ENCODE results near the gene EXT2.

EXT2 gene

DNA sequence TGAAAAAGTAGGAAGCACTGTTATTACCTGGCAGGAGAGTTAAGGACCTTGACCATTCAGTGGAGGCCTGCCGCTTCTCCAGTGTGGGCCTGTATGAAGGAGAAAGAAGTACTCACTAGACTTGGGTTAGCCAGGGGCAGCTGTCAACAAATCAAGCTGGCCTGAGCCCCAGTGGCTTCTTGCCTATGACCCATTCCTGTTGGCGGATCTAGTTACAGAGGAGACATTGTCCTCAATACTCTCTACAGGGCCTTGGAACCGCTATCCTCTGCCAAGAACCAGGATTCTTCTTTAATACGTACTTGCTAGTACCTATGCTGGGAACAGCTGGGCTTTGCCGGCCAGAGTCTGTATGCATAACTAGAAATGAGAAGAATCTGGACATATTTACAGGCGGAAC, 146.4 kb downstream of the EXT2 start:
- peak in 17 of 58 donors; percentile 3 to 34 (median 19) for DNase-seq

GRCh38 chr11:44243086-44243485, 147.6 kb downstream of the EXT2 start:
- DNase-seq: no peak

- DNase-seq: no peak
Measured at GRCh38 chr11:44243595-44244343, 148.3 kb downstream of the EXT2 start.

DNA sequence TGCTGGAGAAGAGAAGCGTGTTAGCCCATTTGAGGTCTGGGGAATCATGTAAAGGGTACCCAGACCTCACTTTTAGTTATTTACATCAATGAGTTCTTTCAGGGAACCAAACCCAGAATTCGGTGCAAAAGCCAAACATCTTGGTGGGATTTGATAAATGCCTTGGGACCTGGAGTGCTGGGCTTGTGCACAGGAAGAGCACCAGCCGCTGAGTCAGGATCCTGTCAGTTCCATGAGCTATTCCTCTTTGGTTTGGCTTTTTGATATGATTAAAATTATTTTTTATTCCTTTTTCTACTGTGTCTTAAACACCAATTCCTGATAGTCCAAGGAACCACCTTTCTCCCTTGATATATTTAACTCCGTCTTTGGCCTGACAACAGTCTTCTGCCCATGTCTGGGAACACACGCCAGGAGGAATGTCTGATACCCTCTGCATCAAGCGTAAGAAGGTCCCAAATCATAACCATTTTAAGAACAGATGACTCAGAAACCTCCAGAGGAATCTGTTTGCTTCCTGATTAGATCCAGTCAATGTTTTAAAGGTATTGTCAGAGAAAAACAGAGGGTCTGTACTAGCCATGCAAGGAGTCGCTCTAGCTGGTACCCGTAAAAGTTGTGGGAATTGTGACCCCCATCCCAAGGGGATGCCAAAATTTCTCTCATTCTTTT, 149.3 kb downstream of the EXT2 start:
- DNase-seq: no peak

GRCh38 chr11:44246726-44247125, 151.2 kb downstream of the EXT2 start:
- no peak for DNase-seq

GRCh38 chr11:44247508-44247907, 152.0 kb downstream of the EXT2 start:
- no peak for DNase-seq

DNA sequence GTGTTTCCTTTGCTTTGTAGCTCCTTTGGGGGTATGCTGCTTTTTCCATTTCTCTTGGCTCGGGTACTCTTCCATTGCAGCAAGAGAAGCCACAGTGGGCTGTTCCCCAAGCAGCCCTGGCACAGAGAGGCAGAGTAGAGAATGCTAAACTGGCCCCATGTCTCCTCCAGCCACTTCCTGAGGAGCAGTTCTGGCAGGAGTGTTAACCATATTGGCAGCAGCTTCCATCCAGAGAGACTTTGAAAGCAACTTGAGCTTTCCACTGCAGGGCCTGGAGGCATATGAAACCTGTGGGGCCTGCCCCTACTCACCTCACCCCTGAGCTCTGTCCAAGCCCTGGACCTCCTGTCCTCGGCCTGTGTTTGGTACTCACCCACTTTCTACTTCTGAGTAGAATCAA, 152.6 kb downstream of the EXT2 start:
- DNase-seq: no peak

- DNase-seq: no peak
Measured at GRCh38 chr11:44250421-44250820, 154.9 kb downstream of the EXT2 start.

DNA sequence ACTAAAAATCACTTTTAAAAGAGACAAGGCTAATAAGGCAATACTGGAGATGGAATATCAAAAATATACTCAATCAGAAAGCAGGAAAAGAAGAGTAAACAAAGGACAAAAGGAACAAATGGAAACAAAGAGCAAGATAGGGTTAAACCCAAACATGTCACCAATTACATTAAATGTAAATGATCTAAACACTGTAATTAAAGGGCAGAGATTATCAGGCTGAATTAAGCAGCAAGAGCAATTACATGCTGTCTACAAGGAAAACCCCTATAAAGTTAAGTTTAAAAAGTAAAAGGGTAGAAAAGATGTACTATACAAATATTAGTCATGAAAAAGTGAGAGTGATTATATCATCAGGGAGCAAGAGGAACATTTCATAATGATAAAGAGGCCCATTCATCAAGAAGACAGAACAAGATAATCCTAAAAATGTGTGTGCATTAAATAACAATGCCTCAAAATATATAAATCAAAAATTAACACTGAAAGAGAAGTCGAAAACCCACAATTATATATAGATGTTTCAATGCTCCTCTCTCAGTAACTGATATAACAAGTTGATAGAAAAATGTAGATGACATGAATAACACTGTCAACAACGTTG, 157.6 kb downstream of the EXT2 start:
- no peak for DNase-seq

GRCh38 chr11:44255406-44256071, 160.1 kb downstream of the EXT2 start:
- DNase-seq: no peak

DNA sequence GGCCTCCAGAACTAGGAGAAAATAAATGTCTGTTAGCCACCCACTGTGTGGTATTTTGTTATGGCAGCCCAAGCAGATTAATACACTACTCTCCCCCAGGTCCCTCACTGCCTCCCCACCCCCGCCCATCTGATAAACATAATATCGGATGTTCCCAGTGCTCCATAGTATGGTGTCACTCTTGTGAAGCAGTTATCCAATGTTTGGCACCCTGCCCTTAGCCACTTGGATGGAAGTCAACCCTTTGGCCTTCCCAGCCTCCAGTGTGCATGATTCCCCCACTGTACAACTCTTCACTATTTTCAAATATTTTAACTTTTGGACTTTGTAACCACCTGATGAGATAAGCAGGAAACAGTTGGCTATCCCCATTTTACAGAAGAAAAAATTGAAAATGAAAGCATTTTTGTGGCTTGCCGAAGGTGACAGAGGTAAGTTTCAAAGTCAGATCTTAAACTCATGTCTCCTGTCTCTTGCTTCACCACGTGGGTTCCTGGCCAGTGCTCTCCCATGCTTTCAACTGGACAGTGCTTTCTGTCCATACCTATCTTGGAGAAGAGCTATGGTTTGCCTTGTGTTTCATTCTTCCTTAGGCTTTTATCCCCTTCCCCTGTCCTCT, 161.3 kb downstream of the EXT2 start:
- DNase-seq: no peak

- no peak for DNase-seq
Measured at GRCh38 chr11:44257338-44258189, 162.1 kb downstream of the EXT2 start.

GRCh38 chr11:44258190-44258489, 162.7 kb downstream of the EXT2 start:
- DNase-seq: no peak

GRCh38 chr11:44258839-44259420, 163.5 kb downstream of the EXT2 start:
- DNase-seq: no peak

DNA sequence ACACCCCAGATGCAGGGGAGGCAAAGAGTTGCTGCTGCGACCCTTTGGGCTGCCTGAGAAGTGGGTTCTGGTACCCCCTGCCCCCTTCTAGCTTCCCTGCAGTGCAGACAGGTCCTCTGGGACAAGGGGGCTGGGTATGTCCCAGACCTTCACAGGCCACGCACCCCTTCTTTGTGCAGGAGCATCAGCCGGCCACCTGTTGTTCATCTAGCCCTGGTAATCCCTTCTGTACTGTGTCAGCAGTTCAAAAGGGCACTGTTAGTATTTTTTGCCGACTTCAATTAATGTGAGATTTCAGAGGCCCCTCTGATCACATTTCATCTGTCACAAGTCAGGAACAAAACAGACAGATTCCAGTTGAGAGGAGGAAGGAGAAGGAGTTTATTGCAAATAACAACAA, 164.6 kb downstream of the EXT2 start:
- no peak for DNase-seq

- no peak for DNase-seq
Measured at GRCh38 chr11:44261800-44262591, 166.5 kb downstream of the EXT2 start.

- no peak for DNase-seq
Measured at GRCh38 chr11:44263738-44264437, 168.4 kb downstream of the EXT2 start.

GRCh38 chr11:44264438-44264749, 168.9 kb downstream of the EXT2 start:
- DNase-seq: no peak

DNA sequence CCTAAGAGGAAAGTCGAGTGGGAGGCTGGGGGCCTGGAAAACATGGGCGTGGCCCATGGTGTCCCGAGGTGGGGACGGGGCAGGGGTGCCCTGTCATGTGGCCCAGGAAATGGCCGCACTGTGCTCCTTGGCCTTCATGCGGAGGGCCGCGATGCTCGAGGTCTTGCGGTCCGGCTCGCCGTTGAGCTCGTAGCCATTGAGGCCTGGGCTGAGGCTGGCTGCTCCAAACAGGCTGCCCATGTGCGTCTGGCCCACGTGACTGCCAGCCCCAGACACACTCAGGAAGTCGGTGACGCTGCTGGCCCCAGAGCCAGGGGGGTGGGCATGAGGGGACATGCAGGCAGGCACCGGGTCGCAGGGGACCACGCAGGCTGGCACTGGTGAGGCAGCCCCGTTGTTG, 169.3 kb downstream of the EXT2 start:
- DNase-seq: no peak

All from anterior cingulate cortex (tissue), 58 donors.